Vagina (tissue), 2 donors: ENCODE measurements around the gene SPIN2B.
"Not testable (repeated sequence)": the region's sequence is repeated elsewhere in the genome, so short reads cannot be mapped to it uniquely, and the experiment has no call there.

Experiments used
- CTCF ChIP-seq, 3 experiments: fragments of 450-650 bp in 2 of 3; fragments of 200-600 bp in 1 of 3; sonication (generic) in 1 of 3; IDR thresholded peaks; one replicate each; pipeline ENCODE4 v1.5.1; 2017 to 2019; ENCODE audit warnings: antibody characterized with exemption in 3 of 3, mild to moderate bottlenecking in 2 of 3, moderate library complexity in 2 of 3
- POLR2A ChIP-seq, 2 donors: fragments of 450-650 bp; IDR thresholded peaks; one replicate each; pipeline ENCODE4 v1.6.1; 2017; ENCODE audit warnings: antibody characterized with exemption in 2 of 2, mild to moderate bottlenecking in 2 of 2, moderate library complexity in 2 of 2

- TF ChIP-seq CTCF, POLR2A (IDR thresholded peaks at IDR 0.05): not testable (repeated sequence)
Measured at GRCh38 chrX:57137073-57137472, 15.7 kb upstream of the SPIN2B start, which contains the start of gene SPIN2A.
